Measurements from ENCODE around the gene RAB31. TPM values are rescaled to one million over a fixed set of nuclear protein-coding genes. Genes with fewer than 3 reads are reported as not detected.

The RAB31 gene
- total RNA-seq, 1 experiment from 2014 or later = 2.3 TPM

- Mint-ChIP-seq H3K9me3 (ENCODE audit: low read depth, unreplicated experiment) (peaks cover 4% of the 10 kb centered on the region), H3K4me3 (ENCODE audit: low read depth, unreplicated experiment) (no peak overlapping the region), H3K4me1 (ENCODE audit: low read depth, unreplicated experiment) (peaks cover 19% of the 10 kb centered on the region), H3K36me3 (ENCODE audit: insufficient read depth, unreplicated experiment) (no peaks in the 10 kb centered on the region), H3K27ac (ENCODE audit: unreplicated experiment) (no peak overlapping the region), H3K27me3 (ENCODE audit: unreplicated experiment) (peaks cover 14% of the 10 kb centered on the region)
- intact Hi-C loops (cut with micrococcal nuclease; ENCODE audit: unreplicated experiment) = no loop called here
- no peak for DNase-seq
- CTCF ChIA-PET = no interaction called here
- BruUV-seq (replicated peaks) = no TSS peak
- TF ChIP-seq CTCF (IDR thresholded peaks at IDR 0.05; ENCODE audit: unreplicated experiment) = no peak
Measured at GRCh38 chr18:9850309-9850708, 142.2 kb downstream of the RAB31 start.

GRCh38 chr18:9851511-9851910 lies 143.4 kb downstream of the RAB31 start:
- intact Hi-C loops (cut with micrococcal nuclease; ENCODE audit: unreplicated experiment) = no loop called here
- TF ChIP-seq CTCF (IDR thresholded peaks at IDR 0.05; ENCODE audit: unreplicated experiment) = no peak
- H3K4me1 Mint-ChIP-seq (ENCODE audit: low read depth, unreplicated experiment) = peaks cover 19% of the 10 kb centered on the region

GRCh38 chr18:9852266-9853081 lies 144.4 kb downstream of the RAB31 start:
- TF ChIP-seq CTCF (IDR thresholded peaks at IDR 0.05; ENCODE audit: unreplicated experiment) = no peak
- intact Hi-C loops (cut with micrococcal nuclease; ENCODE audit: unreplicated experiment) = no loop called here

More at GRCh38 chr18:9851511-9851910, 143.4 kb downstream of the RAB31 start:
- Mint-ChIP-seq H3K36me3 (ENCODE audit: insufficient read depth, unreplicated experiment) (no peaks in the 10 kb centered on the region), H3K27ac (ENCODE audit: unreplicated experiment) (no peak overlapping the region), H3K4me3 (ENCODE audit: low read depth, unreplicated experiment) (no peak overlapping the region), H3K27me3 (ENCODE audit: unreplicated experiment) (peaks cover 14% of the 10 kb centered on the region), H3K9me3 (ENCODE audit: low read depth, unreplicated experiment) (peaks cover 4% of the 10 kb centered on the region)
- DNase-seq = no peak
- CTCF ChIA-PET = no interaction called here
- no TSS peak for BruUV-seq (replicated peaks)

DNA sequence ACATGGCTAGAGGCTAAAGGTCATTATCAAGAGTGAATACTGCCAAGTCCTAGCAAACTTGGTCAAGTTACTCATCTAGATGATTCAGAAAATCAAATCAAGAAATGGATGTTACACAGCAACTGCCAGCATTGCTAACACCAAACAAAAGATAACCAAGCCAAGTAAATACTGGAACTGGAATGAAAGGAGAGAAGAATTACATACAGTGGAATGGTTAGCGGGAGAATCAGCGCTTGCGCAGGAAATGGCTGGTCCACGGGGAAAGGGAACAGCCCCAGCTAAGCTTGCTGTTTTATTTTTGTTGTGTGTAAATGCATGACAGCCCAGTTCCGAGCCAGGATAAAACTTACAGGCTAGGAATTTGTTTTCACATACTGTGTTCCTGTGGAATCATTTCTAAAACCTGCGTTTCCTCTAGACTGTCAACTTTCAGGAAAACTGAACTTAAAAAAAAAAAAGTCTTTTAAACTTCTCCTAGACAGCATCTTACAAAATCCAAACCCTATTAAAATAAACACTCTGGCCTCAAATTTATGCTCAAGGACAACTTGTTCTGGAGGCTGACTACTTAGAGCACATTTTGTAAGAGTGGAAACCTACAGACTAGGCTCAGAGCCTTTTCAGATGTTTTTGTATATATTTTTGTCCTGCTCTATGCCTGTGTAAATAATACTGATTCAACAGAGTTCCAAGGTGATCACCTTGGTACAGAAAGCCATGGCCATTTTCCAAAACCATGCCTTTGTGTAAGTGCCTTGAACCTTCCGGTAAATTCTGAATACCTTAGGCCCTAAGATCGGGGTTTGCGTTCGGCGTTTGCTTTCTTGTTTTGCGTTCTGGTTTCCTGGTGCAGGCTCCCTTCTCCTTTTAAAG lies 146.9 kb downstream of the RAB31 start:
- Mint-ChIP-seq H3K9me3 (ENCODE audit: low read depth, unreplicated experiment) (peaks cover 4% of the 10 kb centered on the region), H3K36me3 (ENCODE audit: insufficient read depth, unreplicated experiment) (no peaks in the 10 kb centered on the region), H3K4me1 (ENCODE audit: low read depth, unreplicated experiment) (peaks cover 9% of the 10 kb centered on the region), H3K27ac (ENCODE audit: unreplicated experiment) (no peak overlapping the region), H3K4me3 (ENCODE audit: low read depth, unreplicated experiment) (no peak overlapping the region), H3K27me3 (ENCODE audit: unreplicated experiment) (no peaks in the 10 kb centered on the region)
- CTCF ChIA-PET = no interaction called here
- DNase-seq = no peak
- TF ChIP-seq CTCF (IDR thresholded peaks at IDR 0.05; ENCODE audit: unreplicated experiment) = no peak
- intact Hi-C loops (cut with micrococcal nuclease; ENCODE audit: unreplicated experiment) = no loop called here
- no TSS peak for BruUV-seq (replicated peaks)

More at GRCh38 chr18:9852266-9853081, 144.4 kb downstream of the RAB31 start:
- no peak for DNase-seq
- Mint-ChIP-seq H3K9me3 (ENCODE audit: low read depth, unreplicated experiment) (peaks cover 4% of the 10 kb centered on the region), H3K4me1 (ENCODE audit: low read depth, unreplicated experiment) (peaks cover 19% of the 10 kb centered on the region), H3K36me3 (ENCODE audit: insufficient read depth, unreplicated experiment) (no peaks in the 10 kb centered on the region), H3K4me3 (ENCODE audit: low read depth, unreplicated experiment) (no peak overlapping the region), H3K27me3 (ENCODE audit: unreplicated experiment) (peaks cover 14% of the 10 kb centered on the region), H3K27ac (ENCODE audit: unreplicated experiment) (no peak overlapping the region)
- CTCF ChIA-PET = interaction anchor here (0.7 kb wide), 1 partner anchor 18 kb away, joined by 6 read pairs; no protein-coding TSS in a partner anchor
- BruUV-seq (replicated peaks) = no TSS peak

Measured in Calu3 (cell line).